K562 (cell line): ENCODE measurements around the gene MID1IP1. TPM values are rescaled to one million over a fixed set of nuclear protein-coding genes. Genes with fewer than 3 reads are reported as not detected.

Source experiments
- ATAC-seq: fragments of 200-7000 bp; cut with Tn5 transposase; 3 replicates; pipeline ENCODE4 v1.9.1; 2020; ENCODE audit warnings: moderate library complexity
- BruUV-seq: library from RNA; stranded (reverse); fragments of 400-500 nt; replicated peaks from 2 replicates; lab custom pipeline; 2021; lab: Mats Ljungman, UMichigan
- CTCF ChIA-PET: fragments of 300-600 bp; formaldehyde crosslinking; extraction: SDS; loops from one replicate; lab custom pipeline; 2021; ENCODE audit warnings: low intra/inter-chr PET ratio; lab: Yijun Ruan, JAX
- POLR2A ChIA-PET: fragments of 300-600, 350-650 bp; sonication (Branson Sonifier 250); formaldehyde crosslinking; extraction: SDS; loops from one replicate; lab custom pipeline; 2021; ENCODE audit warnings: antibody characterized with exemption, inconsistent platforms; lab: Yijun Ruan, JAX
- DNase-seq, 4 experiments: peaks; one replicate each; pipeline versions ENCODE4 v3.0.0 to v3.0.0-alpha.2; 2011 to 2018; ENCODE audit warnings: low spot score in 3 of 4, mixed read lengths in 3 of 4; ENCODE audit errors: extremely low read depth in 1 of 4
- FAIRE-seq: peaks from 2 replicates; lab custom pipeline; 2011; peaks lifted over from hg19 to GRCh38; lab: Jason Lieb, UNC
- H2AFZ ChIP-seq: 2 replicates; pipeline ENCODE4 v1.6.0; 2011; ENCODE audit warnings: low read depth, low read length, control low read depth, inconsistent platforms
- H3K27ac ChIP-seq: fragments of 200-600 bp; 3 replicates; pipeline ENCODE4 v1.8.0; 2011; ENCODE audit warnings: low read depth, mild to moderate bottlenecking, control low read depth, inconsistent platforms, low read length, moderate library complexity, mixed read lengths; ENCODE audit errors: extremely low read depth
- H3K27me3 ChIP-seq, 2 experiments: fragments of 300-600 bp in 1 of 2; 2 replicates in 1 of 2; 3 replicates in 1 of 2; pipeline versions ENCODE4 v1.6.0 to v1.8.0; 2011; ENCODE audit warnings: inconsistent platforms in 2 of 2, low read length in 2 of 2, mild to moderate bottlenecking in 1 of 2, mixed read lengths in 1 of 2, moderate library complexity in 1 of 2; ENCODE audit not compliant: control insufficient read depth in 2 of 2, insufficient read depth in 2 of 2
- H3K36me3 ChIP-seq: fragments of 300-600 bp; 3 replicates; pipeline ENCODE4 v1.8.0; 2011; ENCODE audit warnings: mild to moderate bottlenecking, low read length, inconsistent platforms; ENCODE audit not compliant: control insufficient read depth, insufficient read depth
- H3K4me1 ChIP-seq, 2 experiments: fragments of 200-600 bp in 1 of 2; replicated peaks in 1 of 2; 2 replicates in 1 of 2; 3 replicates in 1 of 2; pipeline versions ENCODE4 v1.5.1 to v1.8.0; 2011; ENCODE audit warnings: inconsistent platforms in 2 of 2, low read length in 2 of 2, mild to moderate bottlenecking in 1 of 2, mixed read lengths in 1 of 2, moderate library complexity in 1 of 2; ENCODE audit not compliant: control insufficient read depth in 2 of 2, insufficient read depth in 2 of 2
- H3K4me2 ChIP-seq: 2 replicates; pipeline ENCODE4 v1.6.1; 2011; ENCODE audit warnings: low read length, control low read depth, inconsistent platforms, mixed read lengths; ENCODE audit not compliant: insufficient read depth
- H3K4me3 ChIP-seq: fragments of 200-600 bp; sonication (generic), shearing (Covaris generic); 2 replicates; pipeline ENCODE4 v1.5.1; 2016; ENCODE audit warnings: control low read depth, inconsistent platforms
- H3K79me2 ChIP-seq: fragments of 200-600 bp; 3 replicates; pipeline ENCODE4 v1.8.0; 2011; ENCODE audit warnings: low read length, inconsistent platforms; ENCODE audit not compliant: control insufficient read depth, insufficient read depth
- H3K9ac ChIP-seq, 2 experiments: 2 replicates each; pipeline versions ENCODE4 v1.6.0 to v1.6.1; 2011; ENCODE audit warnings: low read depth in 2 of 2, low read length in 2 of 2, control low read depth in 1 of 2, inconsistent platforms in 1 of 2, mild to moderate bottlenecking in 1 of 2, mixed read lengths in 1 of 2; ENCODE audit not compliant: insufficient read depth in 1 of 2
- H3K9me1 ChIP-seq: one replicate; pipeline ENCODE4 v1.6.0; 2011; ENCODE audit warnings: inconsistent platforms, mild to moderate bottlenecking, low read length, moderate library complexity; ENCODE audit not compliant: control insufficient read depth, insufficient read depth
- H3K9me3 ChIP-seq: replicated peaks from 2 replicates; pipeline ENCODE4 v1.5.1; 2011; ENCODE audit warnings: low read depth, low read length, inconsistent platforms; ENCODE audit not compliant: control insufficient read depth, insufficient read depth
- H4K20me1 ChIP-seq: replicated peaks from 2 replicates; pipeline ENCODE4 v1.6.1; 2011; ENCODE audit warnings: low read length, inconsistent platforms, mixed read lengths; ENCODE audit not compliant: control insufficient read depth, insufficient read depth
- FOSL1 ChIP-seq: fragments of 200-800 bp; sonication (Bioruptor generic); conservative IDR thresholded peaks from 2 replicates; pipeline ENCODE4 v1.6.1; 2016; ENCODE audit warnings: missing genetic modification characterization, missing compliant biosample characterization
- HDAC8 ChIP-seq: fragments of 450-650 bp; IDR thresholded peaks from 2 replicates; pipeline ENCODE4 v1.6.1; 2016; ENCODE audit warnings: mild to moderate bottlenecking, missing genetic modification characterization, moderate library complexity, missing compliant biosample characterization
- MEF2D ChIP-seq: conservative IDR thresholded peaks from 2 replicates; pipeline ENCODE4 v1.6.1; 2016; ENCODE audit warnings: low read depth, missing genetic modification characterization, missing compliant biosample characterization
- SETDB1 ChIP-seq: IDR thresholded peaks from one replicate; pipeline ENCODE4 v1.6.1; 2012; ENCODE audit warnings: low read length, control low read depth, inconsistent platforms
- TAF15 ChIP-seq: fragments of 200-400 bp; formaldehyde crosslinking; IDR thresholded peaks from 2 replicates; pipeline ENCODE4 v1.6.1; 2017; ENCODE audit warnings: mild to moderate bottlenecking, low read depth, low read length, moderate library complexity
- TGIF2 ChIP-seq: sonication (generic); formaldehyde crosslinking; IDR thresholded peaks from 2 replicates; pipeline ENCODE4 v1.8.1; 2022; ENCODE audit warnings: mild to moderate bottlenecking, missing genetic modification reagents, moderate library complexity
- ZNF146 ChIP-seq: IDR thresholded peaks from one replicate; pipeline ENCODE4 v1.6.1; 2018; ENCODE audit warnings: missing compliant biosample characterization; ENCODE audit not compliant: unreplicated experiment
- WGBS: fragments of 100-300 bp; shearing (Covaris generic); methylation state at CpG from one replicate; pipeline ENCODE4 v1.1.6; 2016; ENCODE audit warnings: low coverage, mixed read lengths; ENCODE audit not compliant: insufficient coverage; ENCODE audit errors: missing lambda C conversion rate; 5-methylcytosine and 5-hydroxymethylcytosine counted together
- in situ Hi-C: fragments of 300-500 bp; cut with MboI; formaldehyde crosslinking; loops from 4 replicates; pipeline ENCODE4 v1.15.0; 2018; ENCODE audit warnings: inconsistent platforms, mixed read lengths
- intact Hi-C: fragments of 100-400 bp; cut with micrococcal nuclease; formaldehyde crosslinking; loops from 2 replicates; pipeline ENCODE4 v1.14.2; 2022
- polyA plus RNA-seq, 8 experiments: library from polyadenylated mRNA; depleted of rRNA in 4 of 8; stranded (reverse) in 5 of 8; unstranded in 3 of 8; fragments of >200 nt; fragmentation: Nextera tagmentation in 2 of 8; fragmentation: Illumina TruSeq in 1 of 8; extraction: Ambion mirVana in 2 of 8; extraction: Trizol in 1 of 8; gene quantifications; 2 replicates each; pipeline versions ENCODE4 v1.2.1 to v1.2.3, GENCODE V29; 2011 to 2014; ENCODE audit warnings: inconsistent platforms in 1 of 8, missing spikeins in 1 of 8
- total RNA-seq, 7 experiments: library from RNA; depleted of rRNA in 6 of 7; stranded (reverse); fragments of >200 nt in 6 of 7; fragmentation: Illumina TruSeq in 2 of 7; extraction: Trizol in 2 of 7; gene quantifications; 2 replicates each; pipeline versions ENCODE4 v1.2.1 to v1.2.3, GENCODE V29; 2011 to 2021; ENCODE audit warnings: low replicate concordance in 1 of 7
- TF ChIP-seq, protein P1 (sequence below): fragments of 250-450 bp; sonication (Bioruptor Pico); IDR thresholded peaks from 2 replicates; pipeline ENCODE4 v1.5.0; 2020; ENCODE audit warnings: mild to moderate bottlenecking

MID1IP1 gene
- total and polyA plus RNA-seq, 9 of the 15 experiments (the other 6 are each of a cell fraction or from before 2014, with no cell fraction given): 0.51 to 102 (median 27.5) TPM

DNA sequence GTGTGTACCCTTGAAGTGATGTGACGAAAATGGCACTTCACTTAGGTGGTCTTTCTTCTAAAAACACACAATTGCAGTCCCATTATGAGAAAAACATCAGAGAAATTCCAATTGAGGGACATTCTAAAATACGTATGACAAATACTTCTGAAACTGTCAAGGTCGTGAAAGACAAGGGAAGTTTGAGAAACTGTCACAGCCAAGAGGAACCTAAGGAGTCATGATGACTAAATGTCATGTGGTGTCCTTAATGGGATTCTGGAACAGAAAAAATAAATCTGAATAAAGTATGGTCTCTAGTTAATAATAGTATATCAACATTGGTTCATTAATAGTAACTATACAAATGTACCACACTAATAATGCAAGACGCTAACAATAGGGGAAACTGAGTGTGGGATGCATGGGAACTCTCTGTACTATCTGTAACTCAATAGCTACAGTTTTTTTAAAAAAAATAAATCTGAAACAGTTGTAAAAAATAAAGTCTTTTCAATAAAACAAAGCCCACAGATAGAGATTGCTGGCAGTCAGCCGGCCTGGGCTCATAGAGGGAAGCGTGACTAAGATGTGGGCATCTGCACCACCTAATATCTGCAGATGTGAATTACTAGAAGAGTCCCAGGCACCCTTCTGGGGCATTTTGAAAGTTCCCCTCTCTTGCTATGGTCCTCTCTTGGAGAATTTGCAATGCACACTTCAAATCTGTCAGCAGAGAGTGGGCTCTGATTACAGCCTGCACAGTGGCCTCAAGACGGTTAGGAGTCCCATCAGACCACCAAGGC, 47.6 kb downstream of the MID1IP1 start:
- no peaks in the 10 kb centered on the region for H4K20me1 ChIP-seq
- in situ Hi-C loops (no loop called here), intact Hi-C loops (no loop called here)
- H3K36me3 ChIP-seq: no peaks in the 10 kb centered on the region
- no peaks in the 10 kb centered on the region for H3K9me1 ChIP-seq
- H3K27ac ChIP-seq: no peak overlapping the region
- POLR2A ChIA-PET: interaction anchor here (0.6 kb wide), 1 partner anchor 9 kb away, joined by 3 read pairs; no protein-coding TSS in a partner anchor
- H3K27me3 ChIP-seq: no peaks in the 10 kb centered on the region
- H3K79me2 ChIP-seq: no peaks in the 10 kb centered on the region
- H3K9ac ChIP-seq: no peak overlapping the region
- no peak overlapping the region for H3K4me2 ChIP-seq
- no peak overlapping the region for H2AFZ ChIP-seq
- WGBS: 44% methylated on average over 7 of the region's 7 CpGs
- DNase-seq: no peak
- H3K4me3 ChIP-seq: no peak overlapping the region
- no peaks in the 10 kb centered on the region for H3K4me1 ChIP-seq
- BruUV-seq: no TSS peak
- CTCF ChIA-PET: no interaction called here
- H3K9me3 ChIP-seq: no peaks in the 10 kb centered on the region
- no peak for FAIRE-seq
- TF ChIP-seq TAF15 (no peak), FOSL1 (tag) (peak; percentile 43; the same call in 1 of the 2 replicates), HDAC8 (tag) (no peak)
- no peak for ATAC-seq

GRCh38 chrX:38850807-38851544, 49.7 kb downstream of the MID1IP1 start:
- Histone ChIP-seq H4K20me1 (no peaks in the 10 kb centered on the region), H3K27me3 (no peaks in the 10 kb centered on the region), H3K9ac (no peak overlapping the region), H3K9me3 (no peaks in the 10 kb centered on the region), H3K4me3 (no peak overlapping the region), H3K4me1 (no peaks in the 10 kb centered on the region), H2AFZ (no peak overlapping the region), H3K79me2 (no peaks in the 10 kb centered on the region), H3K36me3 (no peaks in the 10 kb centered on the region), H3K27ac (no peak overlapping the region)
- no peak for FAIRE-seq
- DNase-seq: no peak
- intact Hi-C loops (no loop called here), in situ Hi-C loops (no loop called here)
- 50% methylated on average over 5 of the region's 6 CpGs for WGBS
- no TSS peak for BruUV-seq
- ChIA-PET POLR2A (no interaction called here), CTCF (no interaction called here)
- no peak for ATAC-seq
- TF ChIP-seq, protein P1, sequence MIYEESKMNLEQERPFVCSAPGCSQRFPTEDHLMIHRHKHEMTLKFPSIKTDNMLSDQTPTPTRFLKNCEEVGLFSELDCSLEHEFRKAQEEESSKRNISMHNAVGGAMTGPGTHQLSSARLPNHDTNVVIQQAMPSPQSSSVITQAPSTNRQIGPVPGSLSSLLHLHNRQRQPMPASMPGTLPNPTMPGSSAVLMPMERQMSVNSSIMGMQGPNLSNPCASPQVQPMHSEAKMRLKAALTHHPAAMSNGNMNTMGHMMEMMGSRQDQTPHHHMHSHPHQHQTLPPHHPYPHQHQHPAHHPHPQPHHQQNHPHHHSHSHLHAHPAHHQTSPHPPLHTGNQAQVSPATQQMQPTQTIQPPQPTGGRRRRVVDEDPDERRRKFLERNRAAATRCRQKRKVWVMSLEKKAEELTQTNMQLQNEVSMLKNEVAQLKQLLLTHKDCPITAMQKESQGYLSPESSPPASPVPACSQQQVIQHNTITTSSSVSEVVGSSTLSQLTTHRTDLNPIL (CRISPR knock-in tag): no peak
- no peak for TF ChIP-seq TGIF2 (CRISPR knock-in tag)
- no peak for TF ChIP-seq MEF2D (tag)
- no peak for TF ChIP-seq ZNF146 (CRISPR knock-in tag)
- no peak for TF ChIP-seq SETDB1
- TF ChIP-seq, all 486 proteins: peak for 0
- no peak overlapping the region for H3K4me2 ChIP-seq
- no peaks in the 10 kb centered on the region for H3K9me1 ChIP-seq
